ENCODE results near the gene ACTN1.

DNA sequence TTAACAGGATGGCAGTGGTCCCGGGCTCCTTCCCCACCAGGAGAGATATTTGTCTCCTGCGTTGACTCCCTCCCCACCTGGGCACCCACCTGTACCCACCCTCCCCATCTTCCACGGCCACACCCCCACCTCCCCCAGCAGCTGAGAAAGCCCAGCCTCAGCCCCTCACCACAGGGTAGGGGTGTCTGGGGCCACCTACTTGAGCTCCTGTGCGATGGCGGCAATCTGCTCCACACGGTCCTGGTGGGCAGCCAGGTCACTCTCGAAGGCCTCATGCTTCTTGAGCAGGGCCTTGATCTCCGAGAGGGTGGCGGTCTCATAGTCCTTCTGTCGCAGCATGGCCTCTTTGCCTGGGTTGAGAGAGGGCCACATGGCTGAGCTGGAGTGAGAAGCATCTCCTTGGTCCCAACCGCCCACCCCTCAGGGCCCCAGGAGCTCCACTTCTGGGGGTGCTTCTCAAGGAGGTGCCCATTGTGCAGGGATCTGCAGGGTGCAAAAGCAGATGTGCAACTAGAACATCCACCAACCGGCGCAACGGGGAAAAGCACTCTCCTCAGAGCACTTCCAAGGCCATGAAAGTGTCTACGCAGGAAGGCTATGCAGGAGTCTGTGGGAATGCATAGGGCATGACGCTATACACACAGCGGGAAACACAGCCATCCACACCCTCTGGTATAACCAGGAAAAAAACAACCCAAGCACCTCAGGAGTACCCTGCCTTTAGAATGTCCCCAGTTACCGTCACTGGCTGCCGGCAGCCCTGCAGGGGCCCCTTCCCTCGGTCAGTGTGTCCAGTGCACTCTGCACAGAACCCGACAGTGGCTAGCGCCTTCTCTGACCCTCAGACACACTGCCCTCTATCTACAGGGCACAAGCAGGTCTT is 93.6 kb downstream of the ACTN1 start:
- TF ChIP-seq SPI1 (IDR thresholded peaks at IDR 0.05; ENCODE audit: low read depth, low read length) (no peak), POLR2AphosphoS5 (IDR thresholded peaks at IDR 0.05; ENCODE audit: low read depth, low read length) (no peak), POLR2A (IDR thresholded peaks at IDR 0.05; ENCODE audit: low read depth, low read length) (no peak), TAF1 (IDR thresholded peaks at IDR 0.05; ENCODE audit: low read depth, low read length) (no peak)
